GM23248 (cell line): Measurements from ENCODE around the gene HAS3.

Experiments used
- EZH2 ChIP-seq: fragments of 200-600 bp; sonication (generic); IDR thresholded peaks from 2 replicates; pipeline ENCODE4 v1.6.1; 2018; ENCODE audit warnings: antibody characterized with exemption, mild to moderate bottlenecking; ENCODE audit not compliant: insufficient read depth, poor library complexity, severe bottlenecking
- EZH2phosphoT487 ChIP-seq: fragments of 200-600 bp; sonication (generic); IDR thresholded peaks from 2 replicates; pipeline ENCODE4 v1.6.1; 2018; ENCODE audit warnings: antibody characterized with exemption, moderate library complexity, mild to moderate bottlenecking, low read depth; ENCODE audit not compliant: insufficient read depth

DNA sequence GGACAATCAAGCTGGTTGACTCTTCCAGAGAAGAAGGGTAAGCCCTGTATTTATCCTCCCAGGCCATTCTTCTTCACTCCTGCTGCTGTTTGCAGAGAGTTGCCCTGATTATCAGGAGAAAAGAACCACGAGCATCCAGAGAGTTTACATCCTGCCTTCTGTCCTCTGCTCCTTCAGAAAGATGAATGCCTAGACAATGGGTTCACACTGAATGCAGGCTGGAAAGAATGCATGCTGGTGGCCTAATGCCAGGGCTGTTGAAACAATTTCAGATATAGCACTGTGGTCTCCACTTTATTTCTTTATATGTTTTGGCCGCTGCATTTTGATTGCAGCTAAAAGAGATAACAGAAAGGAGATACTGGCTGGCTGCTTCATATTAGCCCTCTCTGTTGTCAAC is 21.2 kb upstream of the HAS3 start:
- TF ChIP-seq EZH2, result no peak
- no peak for TF ChIP-seq EZH2phosphoT487
